SK-N-SH treated with all-trans-retinoic acid at 6 μM for 48 hours (cell line): ENCODE data around the gene SLC17A5.

Source experiments
- ARNTL ChIP-seq: fragments of 450-650 bp; formaldehyde crosslinking; IDR thresholded peaks from 2 replicates; pipeline ENCODE4 v1.5.0; 2020; ENCODE audit warnings: low read depth, mild to moderate bottlenecking, moderate library complexity, borderline replicate concordance
- CSDC2 ChIP-seq: fragments of 250-450 bp; sonication (Bioruptor Pico); IDR thresholded peaks from 2 replicates; pipeline ENCODE4 v1.5.0; 2020; ENCODE audit warnings: mild to moderate bottlenecking, moderate library complexity
- ESRRG ChIP-seq: fragments of 250-450 bp; sonication (Bioruptor Pico); IDR thresholded peaks from 2 replicates; pipeline ENCODE4 v1.6.1; 2021; ENCODE audit warnings: mild to moderate bottlenecking
- TOX ChIP-seq: fragments of 250-450 bp; sonication (Bioruptor Pico); IDR thresholded peaks from 2 replicates; pipeline ENCODE4 v1.8.0; 2021; ENCODE audit warnings: mild to moderate bottlenecking, moderate library complexity, borderline replicate concordance
- ZC3H10 ChIP-seq: fragments of 250-450 bp; sonication (Bioruptor Pico); IDR thresholded peaks from 2 replicates; pipeline ENCODE4 v1.5.1; 2021; ENCODE audit warnings: mild to moderate bottlenecking, moderate library complexity
- ZFP3 ChIP-seq: fragments of 250-450 bp; sonication (Bioruptor Pico); IDR thresholded peaks from 2 replicates; pipeline ENCODE4 v1.5.0; 2020; ENCODE audit warnings: mild to moderate bottlenecking, moderate library complexity
- ZFP30 ChIP-seq: fragments of 450-650 bp; formaldehyde crosslinking; IDR thresholded peaks from 2 replicates; pipeline ENCODE4 v1.5.0; 2022; ENCODE audit warnings: mild to moderate bottlenecking, moderate library complexity
- ZNF565 ChIP-seq: fragments of 450-650 bp; formaldehyde crosslinking; conservative IDR thresholded peaks from 2 replicates; pipeline ENCODE4 v1.5.0; 2020; ENCODE audit warnings: low read depth, mild to moderate bottlenecking, moderate library complexity
- TF ChIP-seq, protein P1 (sequence below): fragments of 250-450 bp; sonication (Bioruptor Pico); IDR thresholded peaks from 2 replicates; pipeline ENCODE4 v1.5.1; 2021; ENCODE audit warnings: mild to moderate bottlenecking, moderate library complexity

DNA sequence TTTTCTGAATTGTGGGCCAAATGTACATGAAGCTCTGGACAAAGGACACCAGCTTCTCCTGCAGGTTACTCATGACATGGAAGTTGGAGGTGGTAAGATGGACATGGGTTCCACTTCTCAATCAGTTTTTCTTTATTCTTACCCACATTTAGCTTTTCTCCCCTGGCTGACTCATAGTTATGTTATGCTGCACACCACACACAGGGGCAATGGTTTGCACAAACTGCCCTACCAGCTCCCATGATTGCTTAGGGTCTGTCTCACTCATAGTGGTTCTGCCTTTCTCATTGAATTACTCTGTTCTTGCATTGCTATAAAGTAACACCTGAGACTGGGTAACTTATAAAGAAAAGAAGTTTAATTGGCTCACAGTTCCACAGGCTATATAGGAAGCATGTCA is 37.7 kb upstream of the SLC17A5 start:
- TF ChIP-seq ZFP30 (no peak), ZFP3 (CRISPR knock-in tag) (no peak), ESRRG (CRISPR knock-in tag) (no peak), TOX (no peak), CSDC2 (CRISPR knock-in tag) (no peak), ZC3H10 (CRISPR knock-in tag) (no peak), ZNF565 (CRISPR knock-in tag) (no peak), ARNTL (CRISPR knock-in tag) (no peak)
- TF ChIP-seq, protein P1, sequence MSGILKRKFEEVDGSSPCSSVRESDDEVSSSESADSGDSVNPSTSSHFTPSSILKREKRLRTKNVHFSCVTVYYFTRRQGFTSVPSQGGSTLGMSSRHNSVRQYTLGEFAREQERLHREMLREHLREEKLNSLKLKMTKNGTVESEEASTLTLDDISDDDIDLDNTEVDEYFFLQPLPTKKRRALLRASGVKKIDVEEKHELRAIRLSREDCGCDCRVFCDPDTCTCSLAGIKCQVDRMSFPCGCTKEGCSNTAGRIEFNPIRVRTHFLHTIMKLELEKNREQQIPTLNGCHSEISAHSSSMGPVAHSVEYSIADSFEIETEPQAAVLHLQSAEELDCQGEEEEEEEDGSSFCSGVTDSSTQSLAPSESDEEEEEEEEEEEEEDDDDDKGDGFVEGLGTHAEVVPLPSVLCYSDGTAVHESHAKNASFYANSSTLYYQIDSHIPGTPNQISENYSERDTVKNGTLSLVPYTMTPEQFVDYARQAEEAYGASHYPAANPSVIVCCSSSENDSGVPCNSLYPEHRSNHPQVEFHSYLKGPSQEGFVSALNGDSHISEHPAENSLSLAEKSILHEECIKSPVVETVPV (CRISPR knock-in tag): no peak
